Esophagus muscularis mucosa (tissue), 4 donors: ENCODE data around the gene FNBP1. TPM values are rescaled to one million over a fixed set of nuclear protein-coding genes. Genes with fewer than 3 reads are reported as not detected.

Experiments
- DNase-seq: peaks from one replicate; pipeline ENCODE4 v3.0.0-alpha.2; 2017; ENCODE audit errors: extremely low spot score
- H3K27ac ChIP-seq, 4 donors: fragments of 200-600 bp; sonication (generic); replicated peaks in 1 of 4; 1 replicate in 3 of 4; 2 replicates in 1 of 4; pipeline ENCODE4 v1.5.1; 2016 to 2019; ENCODE audit warnings: mild to moderate bottlenecking in 1 of 4
- H3K27me3 ChIP-seq, 4 donors: fragments of 200-600 bp; sonication (generic); one replicate each; pipeline versions ENCODE4 v1.5.1 to v1.6.0; 2016 to 2019
- H3K36me3 ChIP-seq, 4 donors: fragments of 200-600 bp; sonication (generic); one replicate each; pipeline ENCODE4 v1.5.1; 2016 to 2019
- H3K4me1 ChIP-seq, 4 donors: fragments of 200-600 bp; sonication (generic); one replicate each; pipeline ENCODE4 v1.5.1; 2016 to 2019
- H3K4me3 ChIP-seq, 4 donors: fragments of 200-600 bp; sonication (generic); 1 replicate in 2 of 4; 2 replicates in 2 of 4; pipeline ENCODE4 v1.5.1; 2016 to 2019; ENCODE audit warnings: mild to moderate bottlenecking in 4 of 4, moderate library complexity in 1 of 4
- H3K9me3 ChIP-seq, 4 donors: fragments of 200-600 bp; sonication (generic); 1 replicate in 3 of 4; 2 replicates in 1 of 4; pipeline ENCODE4 v1.5.1; 2016 to 2019
- CTCF ChIP-seq, 3 experiments: fragments of 200-600 bp in 2 of 3; fragments of 450-650 bp in 1 of 3; sonication (generic) in 2 of 3; IDR thresholded peaks; one replicate each; pipeline ENCODE4 v1.5.1; 2017 to 2019; ENCODE audit warnings: antibody characterized with exemption in 3 of 3, mild to moderate bottlenecking in 2 of 3, moderate library complexity in 1 of 3
- EP300 ChIP-seq: sonication (generic); formaldehyde crosslinking; IDR thresholded peaks from one replicate; pipeline ENCODE4 v1.6.1; 2017; ENCODE audit warnings: antibody characterized with exemption
- POLR2A ChIP-seq: fragments of 450-650 bp; IDR thresholded peaks from one replicate; pipeline ENCODE4 v1.6.1; 2017; ENCODE audit warnings: antibody characterized with exemption, moderate library complexity, mild to moderate bottlenecking, low read depth
- POLR2AphosphoS5 ChIP-seq, 2 donors: sonication (generic); formaldehyde crosslinking; IDR thresholded peaks; one replicate each; pipeline ENCODE4 v1.6.1; 2017; ENCODE audit warnings: antibody characterized with exemption in 2 of 2
- WGBS: methylation state at CpG from one replicate; pipeline ENCODE4 v1.1.5; 2018; 5-methylcytosine and 5-hydroxymethylcytosine counted together
- intact Hi-C: fragments of 100-400 bp; cut with DNase I; formaldehyde crosslinking; loops from one replicate; pipeline ENCODE4 v1.15.1; 2023
- total RNA-seq, 4 donors: library from RNA; depleted of rRNA; stranded (reverse); fragments of >200 nt; gene quantifications; one replicate each; pipeline versions ENCODE4 v1.1.0 to v1.2.1, GENCODE V29; 2016

Gene FNBP1
- total RNA-seq, 4 donors from 2014 or later: 177 to 317 (median 254) TPM

- Histone ChIP-seq H3K4me1 (peaks cover 19 to 60% (median 56%) of the 10 kb centered on the region in 4 donors), H3K27ac (peak overlapping the region in 3 of 4 donors; percentile 46 to 61 (median 47))
- intact Hi-C loops: no loop called here
Observed at GRCh38 chr9:129881547-129882324, 161.3 kb downstream of the FNBP1 start.

GRCh38 chr9:129880654-129881546, 162.1 kb downstream of the FNBP1 start:
- no peak for DNase-seq
- peaks cover 11 to 52% (median 47%) of the 10 kb centered on the region in 4 donors for H3K4me1 ChIP-seq
- peak overlapping the region in 3 of 4 donors; percentile 46 to 61 (median 47) for H3K27ac ChIP-seq
- TF ChIP-seq POLR2A (no peak), CTCF (IDR thresholded peaks at IDR 0.05) (no peak), POLR2AphosphoS5 (IDR thresholded peaks at IDR 0.05) (no peak), EP300 (no peak)
- H3K9me3 ChIP-seq: no peaks in the 10 kb centered on the region
- intact Hi-C loops: no loop called here
- 68% methylated on average over 12 of the region's 28 CpGs for WGBS
- H3K36me3 ChIP-seq: peaks cover 0 to 5% (median 2%) of the 10 kb centered on the region in 4 donors
- H3K4me3 ChIP-seq: no peak overlapping the region
- no peaks in the 10 kb centered on the region for H3K27me3 ChIP-seq

More at GRCh38 chr9:129881547-129882324, 161.3 kb downstream of the FNBP1 start:
- Histone ChIP-seq H3K9me3 (no peaks in the 10 kb centered on the region), H3K36me3 (no peaks in the 10 kb centered on the region), H3K27me3 (no peaks in the 10 kb centered on the region), H3K4me3 (no peak overlapping the region)
- no peak for DNase-seq
- TF ChIP-seq EP300 (no peak), POLR2AphosphoS5 (IDR thresholded peaks at IDR 0.05) (no peak), POLR2A (no peak), CTCF (IDR thresholded peaks at IDR 0.05) (no peak)
- 79% methylated on average over 19 of the region's 19 CpGs for WGBS

GRCh38 chr9:129879991-129880653, 162.9 kb downstream of the FNBP1 start:
- 89% methylated on average over 26 of the region's 31 CpGs for WGBS
- Histone ChIP-seq H3K4me3 (no peak overlapping the region), H3K27me3 (no peaks in the 10 kb centered on the region), H3K9me3 (no peaks in the 10 kb centered on the region), H3K36me3 (peaks cover 0 to 13% (median 6%) of the 10 kb centered on the region in 4 donors), H3K4me1 (peaks cover 5 to 44% (median 39%) of the 10 kb centered on the region in 4 donors), H3K27ac (peak overlapping the region in 3 of 4 donors; percentile 46 to 61 (median 47))
- intact Hi-C loops: no loop called here
- no peak for TF ChIP-seq EP300
- TF ChIP-seq POLR2AphosphoS5 (IDR thresholded peaks at IDR 0.05): no peak
- TF ChIP-seq POLR2A: no peak
- TF ChIP-seq CTCF (IDR thresholded peaks at IDR 0.05): no peak
- no peak for DNase-seq

GRCh38 chr9:129879103-129879699, 163.8 kb downstream of the FNBP1 start:
- TF ChIP-seq POLR2AphosphoS5 (IDR thresholded peaks at IDR 0.05): no peak
- TF ChIP-seq EP300: no peak
- TF ChIP-seq CTCF (IDR thresholded peaks at IDR 0.05): no peak
- TF ChIP-seq POLR2A: no peak
- no peak overlapping the region for H3K27ac ChIP-seq
- intact Hi-C loops: no loop called here
- H3K27me3 ChIP-seq: no peaks in the 10 kb centered on the region
- DNase-seq: no peak
- H3K36me3 ChIP-seq: peaks cover 0 to 22% (median 10%) of the 10 kb centered on the region in 4 donors
- WGBS: 84% methylated on average over 4 of the region's 17 CpGs
- H3K4me1 ChIP-seq: peaks cover 0 to 35% (median 30%) of the 10 kb centered on the region in 4 donors
- H3K9me3 ChIP-seq: no peaks in the 10 kb centered on the region
- no peak overlapping the region for H3K4me3 ChIP-seq
